ENCODE measurements around the gene TOMM40. TPM values are rescaled to one million over a fixed set of nuclear protein-coding genes. Genes with fewer than 3 reads are reported as not detected.
"Not testable (repeated sequence)": the region's sequence is repeated elsewhere in the genome, so short reads cannot be mapped to it uniquely, and the experiment has no call there.

TOMM40 gene
- total and polyA plus RNA-seq, 2 donors = 17.8 to 39.3 TPM

DNA sequence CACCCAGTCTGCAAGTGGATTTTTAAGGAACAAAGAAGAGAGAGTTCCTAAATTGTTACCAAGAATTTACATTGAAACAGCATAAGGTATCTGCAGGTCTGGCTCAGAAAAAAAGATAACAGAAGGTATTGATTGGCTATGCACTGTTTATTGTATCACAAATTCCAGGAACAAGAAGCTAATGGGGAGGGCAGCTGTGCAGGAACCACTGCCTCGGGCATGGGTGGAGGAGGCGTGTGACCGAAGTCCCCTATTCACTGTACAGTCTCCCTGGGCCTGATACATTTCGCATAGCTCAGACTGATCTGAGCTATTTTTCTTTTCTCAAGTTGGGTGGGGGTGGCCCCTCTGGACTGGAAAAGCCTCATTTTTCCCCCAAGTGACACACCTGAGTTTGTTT, 33.2 kb upstream of the TOMM40 start:
- 82% methylated on average over 4 of the region's 4 CpGs for WGBS

GRCh38 chr19:44861576-44861975, 29.5 kb upstream of the TOMM40 start:
- H3K4me3 ChIP-seq (ENCODE audit: low read depth, low read length); DNase-seq (ENCODE audit: extremely low spot score); H3K36me3 ChIP-seq (ENCODE audit: insufficient read depth); H3K4me1 ChIP-seq (ENCODE audit: insufficient read depth); H3K27ac ChIP-seq (ENCODE audit: low read depth): not testable (repeated sequence)
- WGBS = 87% methylated on average over 3 of the region's 3 CpGs

More for the DNA sequence above, 33.2 kb upstream of the TOMM40 start:
- no peak overlapping the region for H3K4me3 ChIP-seq (ENCODE audit: low read depth, low read length)
- no peak overlapping the region for H3K27ac ChIP-seq (ENCODE audit: low read depth)
- H3K36me3 ChIP-seq (ENCODE audit: insufficient read depth) = no peaks in the 10 kb centered on the region
- DNase-seq (ENCODE audit: extremely low spot score) = no peak
- no peaks in the 10 kb centered on the region for H3K4me1 ChIP-seq (ENCODE audit: insufficient read depth)

DNA sequence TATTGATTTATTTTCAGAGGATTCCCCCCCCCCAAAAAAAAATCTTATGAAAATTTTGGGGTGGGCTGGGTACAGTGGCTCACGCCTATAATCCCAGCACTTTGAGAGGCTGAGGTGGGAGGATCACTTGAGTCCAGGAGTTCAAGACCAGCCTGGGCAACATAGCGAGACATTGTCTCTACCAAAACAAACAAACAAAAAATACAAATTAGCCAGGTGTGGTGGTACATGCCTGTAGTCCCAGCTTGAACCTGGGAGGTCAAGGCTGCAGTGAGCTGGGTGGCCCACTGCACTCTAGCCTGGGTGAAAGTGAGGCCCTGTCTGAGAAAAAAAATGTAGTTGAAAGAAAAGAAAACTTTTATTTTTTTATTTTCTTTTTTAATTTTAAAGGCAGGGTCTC, 27.1 kb upstream of the TOMM40 start:
- WGBS = 94% methylated on average over 2 of the region's 2 CpGs
- Histone ChIP-seq H3K4me1 (ENCODE audit: insufficient read depth) (no peaks in the 10 kb centered on the region), H3K36me3 (ENCODE audit: insufficient read depth) (peaks cover 2% of the 10 kb centered on the region), H3K4me3 (ENCODE audit: low read depth, low read length) (no peak overlapping the region), H3K27ac (ENCODE audit: low read depth) (no peak overlapping the region)
- no peak for DNase-seq (ENCODE audit: extremely low spot score)

DNA sequence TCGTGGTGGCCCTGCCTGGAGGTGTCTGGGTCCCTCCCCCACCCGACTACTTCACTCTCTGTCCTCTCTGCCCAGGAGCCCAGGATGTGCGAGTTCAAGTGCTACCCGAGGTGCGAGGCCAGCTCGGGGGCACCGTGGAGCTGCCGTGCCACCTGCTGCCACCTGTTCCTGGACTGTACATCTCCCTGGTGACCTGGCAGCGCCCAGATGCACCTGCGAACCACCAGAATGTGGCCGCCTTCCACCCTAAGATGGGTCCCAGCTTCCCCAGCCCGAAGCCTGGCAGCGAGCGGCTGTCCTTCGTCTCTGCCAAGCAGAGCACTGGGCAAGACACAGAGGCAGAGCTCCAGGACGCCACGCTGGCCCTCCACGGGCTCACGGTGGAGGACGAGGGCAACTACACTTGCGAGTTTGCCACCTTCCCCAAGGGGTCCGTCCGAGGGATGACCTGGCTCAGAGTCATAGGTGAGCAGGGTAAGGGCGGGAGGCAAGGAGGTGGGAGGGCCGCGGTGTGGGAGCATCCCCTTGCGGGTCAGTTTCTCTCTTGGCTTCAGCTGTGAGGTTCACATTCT, 25.8 kb upstream of the TOMM40 start:
- Histone ChIP-seq H3K4me3 (ENCODE audit: low read depth, low read length) (no peak overlapping the region), H3K4me1 (ENCODE audit: insufficient read depth) (no peaks in the 10 kb centered on the region), H3K36me3 (ENCODE audit: insufficient read depth) (peaks cover 2% of the 10 kb centered on the region), H3K27ac (ENCODE audit: low read depth) (no peak overlapping the region)
- WGBS = 93% methylated on average over 27 of the region's 27 CpGs
- DNase-seq (ENCODE audit: extremely low spot score) = no peak

DNA sequence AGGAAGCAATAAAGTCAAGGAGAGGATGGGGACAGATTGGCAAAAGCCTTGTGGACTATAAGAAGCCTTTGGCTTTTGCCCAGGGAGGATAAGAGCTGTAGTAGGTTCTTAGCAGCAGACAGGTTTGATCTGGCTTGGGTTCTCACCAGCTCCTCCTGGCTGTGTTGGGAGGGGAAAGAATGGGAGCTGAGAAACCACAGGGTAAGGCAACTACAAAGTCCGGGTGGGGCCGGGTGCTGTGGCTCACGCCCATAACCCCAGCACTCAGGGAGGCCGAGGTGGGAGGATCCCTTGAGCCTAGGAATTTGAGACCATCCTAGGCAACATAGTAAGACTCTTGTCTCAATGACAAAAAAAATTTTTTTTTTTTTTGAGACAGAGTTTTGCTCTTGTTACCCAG, 24.4 kb upstream of the TOMM40 start:
- Histone ChIP-seq H3K36me3 (ENCODE audit: insufficient read depth) (peaks cover 2% of the 10 kb centered on the region), H3K4me3 (ENCODE audit: low read depth, low read length) (no peak overlapping the region), H3K4me1 (ENCODE audit: insufficient read depth) (no peaks in the 10 kb centered on the region), H3K27ac (ENCODE audit: low read depth) (no peak overlapping the region)
- DNase-seq (ENCODE audit: extremely low spot score) = no peak
- WGBS = 96% methylated on average over 4 of the region's 4 CpGs

DNA sequence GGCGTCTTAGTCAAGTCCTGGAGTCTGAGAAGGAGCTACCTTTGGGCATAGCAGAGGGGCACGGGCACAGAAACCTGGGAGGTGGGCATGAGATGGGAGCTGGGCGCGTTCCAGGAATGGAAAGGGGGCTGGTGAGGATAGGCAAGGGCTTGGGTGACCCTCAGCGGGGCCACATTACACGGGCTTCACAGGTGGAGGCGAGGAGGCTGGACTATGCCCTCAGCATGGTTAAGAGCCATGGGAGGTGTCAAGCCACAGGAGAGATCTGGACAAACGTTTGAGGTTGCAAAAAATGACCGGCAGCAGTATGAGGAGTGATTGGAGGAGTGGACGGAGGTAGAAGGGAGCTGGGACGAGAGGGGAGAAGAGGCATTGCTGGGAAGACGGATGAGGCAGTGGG, 23.5 kb upstream of the TOMM40 start:
- Histone ChIP-seq H3K36me3 (ENCODE audit: insufficient read depth) (peaks cover 6% of the 10 kb centered on the region), H3K27ac (ENCODE audit: low read depth) (no peak overlapping the region), H3K4me3 (ENCODE audit: low read depth, low read length) (no peak overlapping the region), H3K4me1 (ENCODE audit: insufficient read depth) (no peaks in the 10 kb centered on the region)
- 93% methylated on average over 12 of the region's 12 CpGs for WGBS
- no peak for DNase-seq (ENCODE audit: extremely low spot score)

- DNase-seq (ENCODE audit: extremely low spot score) = no peak
- H3K27ac ChIP-seq (ENCODE audit: low read depth) = no peak overlapping the region
- no peaks in the 10 kb centered on the region for H3K4me1 ChIP-seq (ENCODE audit: insufficient read depth)
- 58% methylated on average over 13 of the region's 13 CpGs for WGBS
- H3K36me3 ChIP-seq (ENCODE audit: insufficient read depth) = peaks cover 6% of the 10 kb centered on the region
- H3K4me3 ChIP-seq (ENCODE audit: low read depth, low read length) = no peak overlapping the region
Observed at GRCh38 chr19:44869733-44870470, 21.2 kb upstream of the TOMM40 start.

- 93% methylated on average over 14 of the region's 14 CpGs for WGBS
- DNase-seq (ENCODE audit: extremely low spot score) = no peak
- H3K27ac ChIP-seq (ENCODE audit: low read depth) = no peak overlapping the region
- peaks cover 4% of the 10 kb centered on the region for H3K36me3 ChIP-seq (ENCODE audit: insufficient read depth)
- no peak overlapping the region for H3K4me3 ChIP-seq (ENCODE audit: low read depth, low read length)
- no peaks in the 10 kb centered on the region for H3K4me1 ChIP-seq (ENCODE audit: insufficient read depth)
Observed at GRCh38 chr19:44871809-44872208, 19.2 kb upstream of the TOMM40 start.

DNA sequence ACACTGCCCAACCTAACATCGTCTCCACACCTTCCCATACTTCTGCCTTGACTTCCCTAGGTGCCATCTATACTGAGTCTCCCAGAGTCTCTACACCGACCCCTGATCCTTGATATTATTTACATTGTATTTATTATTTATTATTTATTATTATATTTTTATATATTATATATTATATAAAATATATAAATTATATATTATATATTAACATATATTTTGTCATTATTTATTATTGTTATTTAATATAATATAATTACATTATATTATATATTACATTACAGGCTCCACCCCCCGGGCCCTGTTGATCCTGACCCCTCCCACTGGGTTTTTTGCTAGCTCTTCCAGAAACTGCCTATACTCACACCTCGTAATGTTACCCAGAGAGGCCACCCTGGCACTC, 18.4 kb upstream of the TOMM40 start:
- Histone ChIP-seq H3K4me1 (ENCODE audit: insufficient read depth) (no peaks in the 10 kb centered on the region), H3K4me3 (ENCODE audit: low read depth, low read length) (no peak overlapping the region), H3K36me3 (ENCODE audit: insufficient read depth) (peaks cover 4% of the 10 kb centered on the region), H3K27ac (ENCODE audit: low read depth) (no peak overlapping the region)
- WGBS = 87% methylated on average over 4 of the region's 4 CpGs
- no peak for DNase-seq (ENCODE audit: extremely low spot score)

DNA sequence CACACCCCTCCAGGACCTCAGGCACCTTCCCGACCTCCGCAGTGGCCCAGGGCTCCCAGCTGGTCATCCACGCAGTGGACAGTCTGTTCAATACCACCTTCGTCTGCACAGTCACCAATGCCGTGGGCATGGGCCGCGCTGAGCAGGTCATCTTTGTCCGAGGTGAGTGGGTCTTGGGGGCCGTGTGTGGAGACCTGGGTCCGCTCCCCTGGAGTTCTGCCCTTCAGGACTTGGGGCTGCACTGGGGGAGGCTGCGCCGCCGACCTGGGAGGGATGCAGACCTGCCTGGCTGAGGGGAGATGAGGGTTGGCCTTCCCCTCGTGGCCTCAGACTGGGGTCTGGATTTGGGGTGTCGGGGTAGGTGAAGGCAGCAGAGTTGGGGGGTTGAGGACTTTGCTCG, 16.7 kb upstream of the TOMM40 start:
- H3K4me1 ChIP-seq (ENCODE audit: insufficient read depth) = no peaks in the 10 kb centered on the region
- no peak for DNase-seq (ENCODE audit: extremely low spot score)
- H3K27ac ChIP-seq (ENCODE audit: low read depth) = no peak overlapping the region
- no peak overlapping the region for H3K4me3 ChIP-seq (ENCODE audit: low read depth, low read length)
- WGBS = 94% methylated on average over 16 of the region's 16 CpGs
- peaks cover 4% of the 10 kb centered on the region for H3K36me3 ChIP-seq (ENCODE audit: insufficient read depth)

DNA sequence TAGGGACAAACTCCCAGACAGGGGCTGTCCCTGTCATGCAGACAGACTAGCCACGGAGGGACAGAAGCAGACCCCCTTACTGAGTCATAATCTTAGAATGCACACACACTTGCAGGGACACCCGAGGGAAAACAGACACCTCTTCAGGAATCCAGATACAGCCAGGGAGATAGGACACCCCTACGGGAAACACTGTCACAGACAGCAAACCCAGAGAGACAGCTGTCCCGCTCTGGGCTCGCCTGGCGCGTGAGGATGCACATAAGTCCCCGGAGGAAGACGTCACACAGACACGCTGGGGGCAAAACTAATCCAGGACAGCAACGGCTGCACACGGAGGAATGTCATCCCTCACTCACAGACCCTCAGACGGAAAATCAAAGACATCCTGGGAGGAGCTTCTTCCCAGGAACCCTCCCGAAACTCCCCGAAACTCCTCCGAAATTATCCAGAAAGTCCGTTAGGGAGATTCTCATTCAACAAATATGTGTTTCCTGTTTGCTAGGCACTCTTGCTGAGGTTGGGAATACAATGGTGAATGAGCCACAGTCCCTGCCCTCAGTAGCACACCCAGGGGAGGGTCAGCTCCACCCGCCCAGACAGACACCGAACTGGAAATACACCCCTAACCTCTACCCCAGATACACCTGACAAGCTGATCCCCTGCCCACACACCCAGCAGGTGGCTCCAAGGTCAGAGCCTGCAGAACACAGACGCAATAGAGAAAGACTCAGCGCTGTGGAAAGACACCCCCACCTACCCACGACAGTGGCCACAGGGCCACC, 15.2 kb upstream of the TOMM40 start:
- Histone ChIP-seq H3K4me3 (ENCODE audit: low read depth, low read length) (no peak overlapping the region), H3K36me3 (ENCODE audit: insufficient read depth) (peaks cover 4% of the 10 kb centered on the region), H3K4me1 (ENCODE audit: insufficient read depth) (no peaks in the 10 kb centered on the region), H3K27ac (ENCODE audit: low read depth) (no peak overlapping the region)
- whole genome bisulfite sequencing = 70% methylated on average over 22 of the region's 22 CpGs
- DNase-seq (ENCODE audit: extremely low spot score) = no peak

DNA sequence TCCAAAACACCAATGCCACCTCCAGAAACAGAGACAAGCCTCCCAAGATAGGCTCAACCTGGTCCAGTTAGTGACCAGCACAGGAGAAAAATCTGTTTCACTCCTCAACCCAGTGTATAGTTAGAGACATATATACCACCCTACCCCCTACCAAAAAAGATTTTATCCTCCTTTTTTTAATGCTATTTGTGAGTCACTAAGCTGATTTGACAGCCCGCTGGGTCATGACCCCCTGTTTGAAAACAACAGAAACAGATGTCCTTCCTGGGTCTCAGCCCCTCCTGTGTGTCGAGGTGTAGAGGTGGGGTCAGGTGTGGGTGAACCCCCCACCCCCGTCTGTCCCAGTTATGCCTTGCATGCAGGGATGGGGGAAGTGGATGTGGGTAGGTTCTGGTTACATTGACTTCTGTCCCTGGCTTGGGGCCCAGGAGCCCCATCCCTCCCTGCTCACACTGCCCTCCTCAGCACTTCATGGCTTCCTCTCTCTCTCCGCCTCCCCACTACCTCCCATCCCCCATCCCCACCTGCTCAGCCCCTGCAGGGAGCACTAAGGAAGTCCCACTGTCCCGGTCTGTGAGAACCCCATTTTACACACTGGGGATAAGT, 14.0 kb upstream of the TOMM40 start:
- Histone ChIP-seq H3K27ac (ENCODE audit: low read depth) (no peak overlapping the region), H3K36me3 (ENCODE audit: insufficient read depth) (peaks cover 4% of the 10 kb centered on the region), H3K4me3 (ENCODE audit: low read depth, low read length) (no peak overlapping the region), H3K4me1 (ENCODE audit: insufficient read depth) (no peaks in the 10 kb centered on the region)
- no peak for DNase-seq (ENCODE audit: extremely low spot score)
- WGBS = 63% methylated on average over 5 of the region's 5 CpGs

DNA sequence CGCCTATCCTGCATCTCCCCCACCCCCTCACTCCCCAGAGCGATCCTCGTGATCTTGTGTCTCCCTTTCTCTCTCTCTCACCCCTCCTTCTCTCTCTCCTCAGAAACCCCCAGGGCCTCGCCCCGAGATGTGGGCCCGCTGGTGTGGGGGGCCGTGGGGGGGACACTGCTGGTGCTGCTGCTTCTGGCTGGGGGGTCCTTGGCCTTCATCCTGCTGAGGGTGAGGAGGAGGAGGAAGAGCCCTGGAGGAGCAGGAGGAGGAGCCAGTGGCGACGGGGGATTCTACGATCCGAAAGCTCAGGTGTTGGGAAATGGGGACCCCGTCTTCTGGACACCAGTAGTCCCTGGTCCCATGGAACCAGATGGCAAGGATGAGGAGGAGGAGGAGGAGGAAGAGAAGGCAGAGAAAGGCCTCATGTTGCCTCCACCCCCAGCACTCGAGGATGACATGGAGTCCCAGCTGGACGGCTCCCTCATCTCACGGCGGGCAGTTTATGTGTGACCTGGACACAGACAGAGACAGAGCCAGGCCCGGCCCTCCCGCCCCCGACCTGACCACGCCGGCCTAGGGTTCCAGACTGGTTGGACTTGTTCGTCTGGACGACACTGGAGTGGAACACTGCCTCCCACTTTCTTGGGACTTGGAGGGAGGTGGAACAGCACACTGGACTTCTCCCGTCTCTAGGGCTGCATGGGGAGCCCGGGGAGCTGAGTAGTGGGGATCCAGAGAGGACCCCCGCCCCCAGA, 12.8 kb upstream of the TOMM40 start:
- Histone ChIP-seq H3K4me1 (ENCODE audit: insufficient read depth) (no peaks in the 10 kb centered on the region), H3K36me3 (ENCODE audit: insufficient read depth) (no peaks in the 10 kb centered on the region), H3K27ac (ENCODE audit: low read depth) (no peak overlapping the region), H3K4me3 (ENCODE audit: low read depth, low read length) (no peak overlapping the region)
- 79% methylated on average over 26 of the region's 26 CpGs for WGBS
- DNase-seq (ENCODE audit: extremely low spot score) = no peak

All from urinary bladder (tissue), 4 donors.